ENCODE measurements around the gene NAGS.
"Not testable (repeated sequence)": the region's sequence is repeated elsewhere in the genome, so short reads cannot be mapped to it uniquely, and the experiment has no call there.

NAGS gene

GRCh38 chr17:44004077-44004760, at the start of gene NAGS:
TSS of gene NAGS (plus strand) at chr17:44004622. CDS start at chr17:44004664, 42 bp downstream.
- no peak for DNase-seq

GRCh38 chr17:43956222-43956621, 48.2 kb upstream of the NAGS start:
- DNase-seq: no peak

- no peak for DNase-seq
Observed at GRCh38 chr17:43958748-43959352, 45.6 kb upstream of the NAGS start.

GRCh38 chr17:43961292-43961691, 43.1 kb upstream of the NAGS start:
- not testable (repeated sequence) for DNase-seq

- DNase-seq: no peak
Observed at GRCh38 chr17:43961954-43962353, 42.5 kb upstream of the NAGS start.

GRCh38 chr17:43962479-43962878, 41.9 kb upstream of the NAGS start:
- DNase-seq: no peak

- DNase-seq: no peak
Observed at GRCh38 chr17:43966276-43966675, 38.1 kb upstream of the NAGS start.

GRCh38 chr17:43967251-43967875, 37.1 kb upstream of the NAGS start:
- DNase-seq: no peak

- no peak for DNase-seq
Observed at GRCh38 chr17:43970366-43970765, 34.1 kb upstream of the NAGS start.

- not testable (repeated sequence) for DNase-seq
Observed at GRCh38 chr17:43971436-43971835, 33.0 kb upstream of the NAGS start.

- not testable (repeated sequence) for DNase-seq
Observed at GRCh38 chr17:43972444-43973212, 31.8 kb upstream of the NAGS start.

- DNase-seq: no peak
Observed at GRCh38 chr17:43974382-43975266, 29.8 kb upstream of the NAGS start.

- no peak for DNase-seq
Observed at GRCh38 chr17:43975898-43976297, 28.5 kb upstream of the NAGS start.

- no peak for DNase-seq
Observed at GRCh38 chr17:43976963-43977837, 27.2 kb upstream of the NAGS start.

- DNase-seq: no peak
Observed at GRCh38 chr17:43978078-43978477, 26.3 kb upstream of the NAGS start.

GRCh38 chr17:43979011-43979410, 25.4 kb upstream of the NAGS start:
- DNase-seq: no peak

GRCh38 chr17:43979671-43980070, 24.8 kb upstream of the NAGS start:
- no peak for DNase-seq

- DNase-seq: no peak
Observed at GRCh38 chr17:43982171-43982570, 22.3 kb upstream of the NAGS start.

GRCh38 chr17:43983196-43983514, 21.3 kb upstream of the NAGS start:
- no peak for DNase-seq

GRCh38 chr17:43983515-43984411, 20.7 kb upstream of the NAGS start:
- no peak for DNase-seq

- DNase-seq: no peak
Observed at GRCh38 chr17:43984521-43984920, 19.9 kb upstream of the NAGS start.
